ENCODE measurements around the gene SUSD5.
A peak's percentile ranks its signal among the peaks of the same experiment; 100 is the strongest.

Gene SUSD5

GRCh38 chr3:33218446-33219174 is at the start of gene SUSD5:
SUSD5 (minus strand) TSS chr3:33218810; CDS start chr3:33218797, 13 bp downstream.
- DNase-seq, result peak; percentile 35

- DNase-seq, result no peak
Observed at GRCh38 chr3:33260104-33260503, 41.5 kb upstream of the SUSD5 start.

- DNase-seq, result no peak
Observed at GRCh38 chr3:33256249-33256648, 37.6 kb upstream of the SUSD5 start.

DNA sequence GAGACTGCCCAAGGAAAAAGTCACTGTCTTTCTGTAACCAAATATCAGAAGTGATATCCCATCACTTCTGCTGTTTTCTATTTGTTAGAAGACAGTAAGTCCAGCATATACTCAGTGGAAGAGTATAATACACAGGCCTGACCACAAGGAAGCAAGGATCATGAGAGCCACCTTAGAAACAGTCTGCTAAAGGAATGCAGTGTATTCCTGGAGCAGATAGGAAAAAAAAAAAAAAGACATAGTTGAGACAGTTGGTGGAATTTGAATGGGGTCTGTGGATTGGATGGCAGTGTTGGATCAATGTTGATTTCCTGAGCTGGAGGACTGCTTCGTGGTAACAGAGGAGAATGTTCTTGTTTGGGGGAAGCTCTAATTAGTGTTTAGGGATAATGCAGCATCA is 32.1 kb upstream of the SUSD5 start:
- DNase-seq, result no peak

DNA sequence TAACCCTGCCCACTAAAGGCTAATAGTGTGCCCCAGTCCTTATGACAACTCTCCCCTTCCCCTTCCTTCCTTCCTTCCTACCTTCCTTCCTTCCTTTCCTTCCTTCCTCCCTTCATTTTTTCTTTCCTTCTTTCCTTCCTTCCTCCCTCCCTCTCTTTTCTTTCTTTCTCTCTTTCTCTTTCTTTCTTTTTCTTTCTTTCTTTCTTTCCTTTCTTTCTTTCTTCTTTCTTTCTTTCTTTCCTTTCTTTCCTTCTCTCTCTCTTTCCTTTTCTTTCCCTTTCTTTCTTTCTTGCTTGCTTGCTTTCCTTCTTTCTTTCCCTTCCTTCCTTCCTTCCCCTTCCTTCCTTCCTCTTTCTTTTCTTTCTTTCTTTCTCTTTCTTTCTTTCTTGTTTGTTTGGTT is 28.2 kb upstream of the SUSD5 start:
- no peak for DNase-seq

GRCh38 chr3:33240261-33240660 is 21.7 kb upstream of the SUSD5 start:
- DNase-seq, result no peak

DNA sequence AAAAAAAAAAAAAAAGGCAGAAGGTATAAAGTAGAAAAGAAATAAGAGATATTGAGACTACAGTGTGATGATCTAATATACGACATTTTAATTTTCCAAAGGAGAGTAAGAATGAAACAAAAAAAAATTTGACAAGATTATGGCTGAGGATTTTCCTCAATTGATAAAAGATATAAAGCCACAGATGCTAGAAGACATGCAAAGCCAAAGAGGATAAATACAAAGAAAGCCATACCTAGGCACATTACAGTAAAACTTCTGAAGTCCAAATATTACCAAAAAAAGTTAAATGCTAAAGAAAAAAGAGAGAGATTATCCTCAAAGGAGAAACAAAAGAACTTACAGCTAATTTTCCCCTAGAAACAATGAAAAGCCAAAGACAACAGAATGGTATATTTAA is 20.3 kb upstream of the SUSD5 start:
- DNase-seq, result no peak

DNA sequence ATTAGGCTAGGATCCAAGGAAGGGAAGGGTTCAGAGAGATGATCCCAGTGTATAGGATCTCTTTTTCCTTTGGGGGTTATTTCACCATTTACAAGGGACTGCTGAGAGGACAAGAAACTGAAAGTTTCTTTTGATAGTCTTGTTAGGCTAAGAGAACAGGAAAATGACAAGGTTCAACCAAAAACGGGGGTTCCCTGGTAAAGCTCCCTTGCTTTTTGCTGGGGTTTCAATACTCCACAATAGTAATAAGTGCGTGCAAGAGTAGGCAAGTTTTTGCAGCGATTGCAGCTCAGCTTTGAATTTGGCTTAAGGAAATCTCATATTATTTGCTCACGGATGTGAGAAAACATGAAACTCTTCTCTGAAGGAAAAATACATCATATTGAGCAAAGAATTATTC is 18.8 kb upstream of the SUSD5 start:
- DNase-seq, result no peak

- no peak for DNase-seq
Observed at GRCh38 chr3:33236005-33236404, 17.4 kb upstream of the SUSD5 start.

- no peak for DNase-seq
Observed at GRCh38 chr3:33233884-33234283, 15.3 kb upstream of the SUSD5 start.

- DNase-seq, result peak; percentile 63
Observed at GRCh38 chr3:33231756-33232465, 13.3 kb upstream of the SUSD5 start.

DNA sequence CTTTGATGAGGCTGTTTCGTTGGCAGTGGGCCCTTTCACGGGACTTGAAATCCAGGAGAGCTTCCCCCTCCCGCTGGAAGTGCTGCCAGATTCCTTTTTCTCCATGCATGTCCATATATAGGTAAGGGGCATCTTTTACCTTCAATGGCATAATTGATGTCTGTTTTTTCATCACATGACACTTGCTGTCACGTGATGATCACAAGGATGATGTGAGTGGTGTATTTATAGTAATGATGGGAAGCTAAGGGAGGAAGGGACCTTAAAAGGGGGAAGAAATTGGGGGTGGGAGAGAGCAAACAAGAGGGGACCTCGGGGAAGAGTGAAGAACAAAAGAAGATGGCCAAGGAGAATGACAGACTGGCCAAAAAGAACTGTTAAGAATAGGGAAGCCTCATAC is 11.3 kb upstream of the SUSD5 start:
- no peak for DNase-seq

DNA sequence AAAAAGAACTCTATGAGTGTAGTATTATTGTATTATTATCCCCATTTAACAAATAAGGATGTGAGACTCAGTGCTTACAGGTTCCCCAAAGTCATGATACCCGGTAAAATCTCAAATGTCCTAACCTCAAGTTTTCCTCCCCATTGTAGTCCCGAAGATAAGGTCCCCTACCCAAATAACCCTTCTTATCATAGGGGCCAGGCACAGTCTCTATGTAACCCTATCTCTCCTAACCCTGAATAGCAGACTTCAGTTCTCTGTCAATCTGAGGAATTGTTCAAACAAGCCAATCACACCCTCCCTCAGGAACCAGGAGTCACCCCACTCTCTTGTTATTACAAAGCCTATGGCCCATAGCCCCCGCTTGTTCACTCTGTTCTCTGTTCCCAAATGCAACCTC is 10.5 kb upstream of the SUSD5 start:
- DNase-seq, result no peak

- DNase-seq, result no peak
Observed at GRCh38 chr3:33221241-33221640, 2.6 kb upstream of the SUSD5 start.

- DNase-seq, result no peak
Observed at GRCh38 chr3:33219175-33219487, 521 bp upstream of the SUSD5 start.

- DNase-seq, result no peak
Observed at GRCh38 chr3:33217866-33218445, 654 bp downstream of the SUSD5 start.

DNA sequence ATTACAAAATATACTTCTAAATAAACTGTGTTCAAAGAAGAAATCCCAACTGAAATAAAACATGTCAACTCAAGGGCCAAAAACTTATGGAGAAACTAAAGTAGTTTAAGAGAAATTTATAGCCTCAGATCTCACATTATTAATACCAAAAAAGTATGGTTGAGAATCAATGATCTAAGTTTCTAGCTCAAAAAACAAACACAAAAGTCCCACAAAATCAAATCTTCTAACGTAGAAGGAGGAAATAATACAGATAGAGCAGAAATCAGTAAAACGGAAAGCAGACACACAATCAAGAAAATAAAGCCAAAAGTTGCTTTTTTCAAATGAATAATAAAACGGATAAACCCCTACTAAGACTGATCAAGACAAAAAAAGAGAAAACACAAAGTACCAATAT is 2.9 kb downstream of the SUSD5 start:
- no peak for DNase-seq

GRCh38 chr3:33212406-33212805 is 6.2 kb downstream of the SUSD5 start:
- no peak for DNase-seq

GRCh38 chr3:33211444-33211843 is 7.2 kb downstream of the SUSD5 start:
- no peak for DNase-seq

- DNase-seq, result no peak
Observed at GRCh38 chr3:33209357-33209756, 9.3 kb downstream of the SUSD5 start.

DNA sequence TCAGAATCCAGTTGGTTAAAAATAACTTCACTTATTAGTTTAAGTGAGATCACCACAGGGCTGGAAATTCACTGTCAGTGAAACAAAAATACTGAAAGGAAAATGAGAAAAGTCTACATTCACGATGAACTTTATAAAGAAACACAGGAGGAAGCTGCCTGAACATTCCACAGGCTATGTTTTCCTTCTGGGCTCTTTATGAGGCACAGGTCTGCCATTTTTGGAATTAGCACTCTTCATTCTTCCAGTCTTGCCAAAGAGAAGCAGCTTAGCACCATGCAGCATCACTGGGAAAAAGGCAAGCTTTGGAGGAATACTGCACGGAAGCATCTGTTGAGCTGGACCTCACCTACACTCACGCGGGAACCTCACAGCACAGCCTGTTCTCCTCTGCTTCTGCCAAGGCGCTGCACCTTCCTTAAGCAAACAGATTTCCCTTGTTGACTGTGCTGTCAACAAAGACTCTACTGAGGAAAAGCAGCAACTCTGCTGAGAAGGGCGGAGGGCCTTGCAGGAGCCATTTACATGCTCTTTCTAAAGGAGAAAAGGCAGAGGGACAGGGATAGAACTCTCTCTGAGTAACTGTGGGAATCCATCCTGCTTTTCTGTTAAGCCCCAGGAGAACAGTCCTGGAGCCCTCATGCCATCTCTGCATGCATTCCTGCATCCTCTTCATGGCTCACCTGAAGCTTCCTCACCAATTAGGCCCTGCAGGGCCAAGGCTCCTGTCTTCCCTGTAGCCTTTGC is 15.7 kb downstream of the SUSD5 start:
- no peak for DNase-seq

- no peak for DNase-seq
Observed at GRCh38 chr3:33201195-33201594, 17.4 kb downstream of the SUSD5 start.

DNA sequence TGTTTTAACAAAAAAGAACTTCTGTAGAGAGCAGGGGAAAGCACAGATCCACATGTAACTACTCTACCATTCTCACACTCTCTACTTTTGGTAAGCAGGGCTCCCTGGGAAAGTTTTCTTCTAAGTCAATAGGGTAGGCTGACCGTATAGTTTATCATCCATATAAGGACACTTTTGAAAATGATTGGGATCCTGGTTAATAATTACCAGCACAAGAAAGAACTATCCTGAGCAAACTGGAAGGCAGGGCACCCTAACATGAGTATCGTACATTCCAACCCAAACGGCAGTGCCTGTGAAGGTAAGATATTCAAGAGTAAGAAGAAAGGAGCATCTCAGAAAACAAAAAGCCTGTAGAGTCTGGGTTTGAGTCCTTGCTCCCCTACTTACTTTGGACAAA is 22.1 kb downstream of the SUSD5 start:
- DNase-seq, result no peak

DNA sequence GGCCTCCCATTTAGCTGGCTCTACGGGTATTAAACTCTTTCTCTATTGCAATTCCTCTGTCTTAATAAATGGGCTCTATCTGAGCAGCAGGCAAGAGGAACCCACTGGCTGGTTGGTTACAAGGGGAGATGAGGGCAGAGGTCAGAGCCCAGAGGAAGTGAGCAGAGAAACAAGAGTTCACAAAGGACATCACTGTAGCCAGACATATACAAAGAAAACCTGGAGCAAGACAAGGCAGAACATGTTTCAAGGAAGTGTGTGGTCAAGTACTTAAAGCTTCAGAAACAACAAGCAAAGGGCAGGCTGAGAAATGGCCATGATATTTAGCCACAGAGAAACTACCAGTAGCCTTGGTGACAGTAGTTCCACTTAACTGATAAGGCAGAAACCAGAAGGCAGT is 24.3 kb downstream of the SUSD5 start:
- DNase-seq, result no peak

All from NCI-H1092 treated with DMSO at 0.1 percent for 48 hours (cell line).